HepG2 (cell line): Measurements from ENCODE around the gene PCIF1. TPM values are rescaled to one million over a fixed set of nuclear protein-coding genes. Genes with fewer than 3 reads are reported as not detected.

Experiments
- DPF2 ChIP-seq: sonication (generic); formaldehyde crosslinking; IDR thresholded peaks from 2 replicates; pipeline ENCODE4 v1.4.0; 2020; ENCODE audit warnings: mild to moderate bottlenecking, low read depth, missing genetic modification reagents, borderline replicate concordance
- LRRFIP1 ChIP-seq: sonication (generic); formaldehyde crosslinking; conservative IDR thresholded peaks from 2 replicates; pipeline ENCODE4 v1.4.0; 2020; ENCODE audit warnings: missing genetic modification reagents
- NCOA1 ChIP-seq: sonication (generic); formaldehyde crosslinking; IDR thresholded peaks from 2 replicates; pipeline ENCODE4 v1.9.0; 2021; ENCODE audit warnings: missing genetic modification reagents
- PRDM4 ChIP-seq: sonication (generic); formaldehyde crosslinking; IDR thresholded peaks from 2 replicates; pipeline ENCODE4 v1.9.0; 2021; ENCODE audit warnings: missing genetic modification reagents, borderline replicate concordance
- SMARCC2 ChIP-seq: fragments of 450-650 bp; IDR thresholded peaks from 2 replicates; pipeline ENCODE4 v1.6.1; 2017; ENCODE audit warnings: antibody characterized with exemption, mild to moderate bottlenecking
- SRF ChIP-seq: IDR thresholded peaks from 2 replicates; pipeline ENCODE4 v1.6.1; 2011; ENCODE audit warnings: mild to moderate bottlenecking, low read depth, low read length, moderate library complexity
- YEATS4 ChIP-seq: sonication (generic); formaldehyde crosslinking; IDR thresholded peaks from 2 replicates; pipeline ENCODE4 v1.4.0; 2020; ENCODE audit warnings: missing genetic modification reagents, borderline replicate concordance
- ZNF235 ChIP-seq: sonication (generic); formaldehyde crosslinking; IDR thresholded peaks from 2 replicates; pipeline ENCODE4 v1.8.1; 2023; ENCODE audit warnings: mild to moderate bottlenecking, missing genetic modification reagents, borderline replicate concordance
- ZNF281 ChIP-seq: sonication (generic); formaldehyde crosslinking; IDR thresholded peaks from 2 replicates; pipeline ENCODE4 v1.4.0; 2020; ENCODE audit warnings: missing genetic modification reagents, borderline replicate concordance
- ZNF382 ChIP-seq: sonication (generic); formaldehyde crosslinking; IDR thresholded peaks from 2 replicates; pipeline ENCODE4 v1.5.0; 2020; ENCODE audit warnings: missing genetic modification reagents, mild to moderate bottlenecking, borderline replicate concordance
- ZNF580 ChIP-seq: IDR thresholded peaks from 2 replicates; pipeline ENCODE4 v1.6.1; 2016; ENCODE audit warnings: low read depth, borderline replicate concordance
- ZNF720 ChIP-seq: sonication (generic); formaldehyde crosslinking; IDR thresholded peaks from 2 replicates; pipeline ENCODE4 v1.4.0; 2020; ENCODE audit warnings: missing genetic modification reagents
- polyA plus RNA-seq, 8 experiments: library from polyadenylated mRNA; depleted of rRNA in 3 of 8; stranded (reverse) in 7 of 8; unstranded in 1 of 8; fragments of >200 nt; fragmentation: Illumina TruSeq in 4 of 8; extraction: Trizol in 4 of 8; gene quantifications; 2 replicates each; pipeline versions ENCODE4 v1.2.1 to v1.2.3, GENCODE V29; 2011 to 2016; ENCODE audit warnings: low read depth in 4 of 8, missing spikeins in 1 of 8, mixed read lengths in 1 of 8; ENCODE audit not compliant: insufficient read depth in 1 of 8
- total RNA-seq, 5 experiments: library from RNA; depleted of rRNA; stranded (reverse); fragments of >200 nt; fragmentation: Illumina TruSeq; extraction: Trizol; gene quantifications; 2 replicates each; pipeline ENCODE4 v1.2.3, GENCODE V29; 2016; ENCODE audit warnings: low read depth in 1 of 5
- TF ChIP-seq, protein P1 (sequence below): fragments of 450-650 bp; IDR thresholded peaks from 2 replicates; pipeline ENCODE4 v1.6.1; 2016
- TF ChIP-seq, protein P2 (sequence below): sonication (generic); formaldehyde crosslinking; IDR thresholded peaks from 2 replicates; pipeline ENCODE4 v1.4.0; 2020; ENCODE audit warnings: missing genetic modification reagents, mild to moderate bottlenecking, borderline replicate concordance
- TF ChIP-seq, protein P3 (sequence below): sonication (generic); formaldehyde crosslinking; IDR thresholded peaks from 2 replicates; pipeline ENCODE4 v1.4.0; 2020; ENCODE audit warnings: missing genetic modification reagents

Gene PCIF1
- total and polyA plus RNA-seq, 2 of the 13 experiments (the other 11 are each of a cell fraction or from before 2014, with no cell fraction given), result 20.9 to 24.4 TPM

- no peak for TF ChIP-seq LRRFIP1 (CRISPR knock-in tag)
- TF ChIP-seq ZNF720 (CRISPR knock-in tag), result no peak
- TF ChIP-seq, protein P1, sequence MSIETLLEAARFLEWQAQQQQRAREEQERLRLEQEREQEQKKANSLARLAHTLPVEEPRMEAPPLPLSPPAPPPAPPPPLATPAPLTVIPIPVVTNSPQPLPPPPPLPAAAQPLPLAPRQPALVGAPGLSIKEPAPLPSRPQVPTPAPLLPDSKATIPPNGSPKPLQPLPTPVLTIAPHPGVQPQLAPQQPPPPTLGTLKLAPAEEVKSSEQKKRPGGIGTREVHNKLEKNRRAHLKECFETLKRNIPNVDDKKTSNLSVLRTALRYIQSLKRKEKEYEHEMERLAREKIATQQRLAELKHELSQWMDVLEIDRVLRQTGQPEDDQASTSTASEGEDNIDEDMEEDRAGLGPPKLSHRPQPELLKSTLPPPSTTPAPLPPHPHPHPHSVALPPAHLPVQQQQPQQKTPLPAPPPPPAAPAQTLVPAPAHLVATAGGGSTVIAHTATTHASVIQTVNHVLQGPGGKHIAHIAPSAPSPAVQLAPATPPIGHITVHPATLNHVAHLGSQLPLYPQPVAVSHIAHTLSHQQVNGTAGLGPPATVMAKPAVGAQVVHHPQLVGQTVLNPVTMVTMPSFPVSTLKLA, result no peak
- TF ChIP-seq ZNF281 (CRISPR knock-in tag), result peak; percentile 28; the same call in 1 of the 2 replicates
- TF ChIP-seq ZNF382 (CRISPR knock-in tag), result no peak
- TF ChIP-seq, protein P2, sequence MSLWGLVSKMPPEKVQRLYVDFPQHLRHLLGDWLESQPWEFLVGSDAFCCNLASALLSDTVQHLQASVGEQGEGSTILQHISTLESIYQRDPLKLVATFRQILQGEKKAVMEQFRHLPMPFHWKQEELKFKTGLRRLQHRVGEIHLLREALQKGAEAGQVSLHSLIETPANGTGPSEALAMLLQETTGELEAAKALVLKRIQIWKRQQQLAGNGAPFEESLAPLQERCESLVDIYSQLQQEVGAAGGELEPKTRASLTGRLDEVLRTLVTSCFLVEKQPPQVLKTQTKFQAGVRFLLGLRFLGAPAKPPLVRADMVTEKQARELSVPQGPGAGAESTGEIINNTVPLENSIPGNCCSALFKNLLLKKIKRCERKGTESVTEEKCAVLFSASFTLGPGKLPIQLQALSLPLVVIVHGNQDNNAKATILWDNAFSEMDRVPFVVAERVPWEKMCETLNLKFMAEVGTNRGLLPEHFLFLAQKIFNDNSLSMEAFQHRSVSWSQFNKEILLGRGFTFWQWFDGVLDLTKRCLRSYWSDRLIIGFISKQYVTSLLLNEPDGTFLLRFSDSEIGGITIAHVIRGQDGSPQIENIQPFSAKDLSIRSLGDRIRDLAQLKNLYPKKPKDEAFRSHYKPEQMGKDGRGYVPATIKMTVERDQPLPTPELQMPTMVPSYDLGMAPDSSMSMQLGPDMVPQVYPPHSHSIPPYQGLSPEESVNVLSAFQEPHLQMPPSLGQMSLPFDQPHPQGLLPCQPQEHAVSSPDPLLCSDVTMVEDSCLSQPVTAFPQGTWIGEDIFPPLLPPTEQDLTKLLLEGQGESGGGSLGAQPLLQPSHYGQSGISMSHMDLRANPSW, result no peak
- TF ChIP-seq YEATS4 (CRISPR knock-in tag), result peak; percentile 34; the same call in 1 of the 2 replicates
- no peak for TF ChIP-seq PRDM4 (CRISPR knock-in tag)
- TF ChIP-seq NCOA1 (CRISPR knock-in tag), result no peak
- peak; percentile 7; the same call in 1 of the 2 replicates for TF ChIP-seq DPF2 (CRISPR knock-in tag)
- TF ChIP-seq SRF, result no peak
- TF ChIP-seq SMARCC2, result no peak
- TF ChIP-seq ZNF580 (CRISPR knock-in tag), result 0 out of 2 replicates have a peak, but pooled peaks have one; percentile 17
- TF ChIP-seq ZNF235, result 0 out of 2 replicates have a peak, but pooled peaks have one; percentile 7
- TF ChIP-seq, protein P3, sequence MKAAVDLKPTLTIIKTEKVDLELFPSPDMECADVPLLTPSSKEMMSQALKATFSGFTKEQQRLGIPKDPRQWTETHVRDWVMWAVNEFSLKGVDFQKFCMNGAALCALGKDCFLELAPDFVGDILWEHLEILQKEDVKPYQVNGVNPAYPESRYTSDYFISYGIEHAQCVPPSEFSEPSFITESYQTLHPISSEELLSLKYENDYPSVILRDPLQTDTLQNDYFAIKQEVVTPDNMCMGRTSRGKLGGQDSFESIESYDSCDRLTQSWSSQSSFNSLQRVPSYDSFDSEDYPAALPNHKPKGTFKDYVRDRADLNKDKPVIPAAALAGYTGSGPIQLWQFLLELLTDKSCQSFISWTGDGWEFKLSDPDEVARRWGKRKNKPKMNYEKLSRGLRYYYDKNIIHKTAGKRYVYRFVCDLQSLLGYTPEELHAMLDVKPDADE, result no peak
Measured at GRCh38 chr20:45909336-45909808, 25.1 kb upstream of the PCIF1 start (continued).
